IMR-90 (cell line): ENCODE data around the gene AUNIP. TPM values are rescaled to one million over a fixed set of nuclear protein-coding genes. Genes with fewer than 3 reads are reported as not detected.

Experiments used
- ATAC-seq: fragments of 200-7000 bp; cut with Tn5 transposase; 2 replicates; pipeline ENCODE4 v1.9.1; 2020; ENCODE audit warnings: low read depth, mild to moderate bottlenecking, moderate library complexity
- BruUV-seq: library from RNA; stranded (reverse); fragments of 400-500 nt; replicated peaks from 2 replicates; lab custom pipeline; 2021; lab: Mats Ljungman, UMichigan
- CTCF ChIA-PET: fragments of 300-600 bp; formaldehyde crosslinking; extraction: SDS; loops from one replicate; lab custom pipeline; 2021; ENCODE audit warnings: antibody characterized with exemption; lab: Yijun Ruan, JAX
- POLR2A ChIA-PET: fragments of 300-600 bp; sonication (Branson Sonifier 250); formaldehyde crosslinking; loops from one replicate; lab custom pipeline; 2022; ENCODE audit warnings: antibody characterized with exemption; ENCODE audit not compliant: unreplicated experiment; lab: Charles Lee
- DNase-seq: peaks from one replicate; pipeline ENCODE4 v3.0.0; 2013
- H2AFZ ChIP-seq: replicated peaks from 2 replicates; pipeline ENCODE3; 2013; ENCODE audit warnings: low read length, mild to moderate bottlenecking; ENCODE audit not compliant: poor library complexity
- H2AK5ac ChIP-seq: 2 replicates; pipeline ENCODE4 v1.6.1; 2013; ENCODE audit warnings: low read depth, low read length, inconsistent platforms
- H2AK9ac ChIP-seq: replicated peaks from 2 replicates; pipeline ENCODE3; 2013; ENCODE audit warnings: mild to moderate bottlenecking, low read depth, low read length, moderate library complexity; ENCODE audit not compliant: poor library complexity
- H2BK120ac ChIP-seq: 2 replicates; pipeline ENCODE4 v1.6.1; 2013; ENCODE audit warnings: low read depth, low read length, inconsistent platforms
- H2BK15ac ChIP-seq: 3 replicates; pipeline ENCODE4 v1.6.1; 2013; ENCODE audit warnings: low read depth, low read length, inconsistent platforms
- H2BK20ac ChIP-seq: 2 replicates; pipeline ENCODE4 v1.6.1; 2013; ENCODE audit warnings: low read depth, mild to moderate bottlenecking, inconsistent platforms, low read length, moderate library complexity
- H2BK5ac ChIP-seq: 2 replicates; pipeline ENCODE4 v1.6.1; 2013; ENCODE audit warnings: mild to moderate bottlenecking, low read depth, low read length, inconsistent platforms; ENCODE audit not compliant: poor library complexity, severe bottlenecking
- H3K14ac ChIP-seq: replicated peaks from 2 replicates; pipeline ENCODE4 v1.6.1; 2013; ENCODE audit warnings: low read depth, low read length, inconsistent platforms
- H3K18ac ChIP-seq: 2 replicates; pipeline ENCODE4 v1.6.1; 2013; ENCODE audit warnings: low read depth, low read length, control low read depth
- H3K23ac ChIP-seq: 2 replicates; pipeline ENCODE4 v1.6.1; 2013; ENCODE audit warnings: low read depth, low read length, inconsistent platforms
- H3K27ac ChIP-seq: 2 replicates; pipeline ENCODE4 v1.5.1; 2013; ENCODE audit warnings: mild to moderate bottlenecking, control low read depth, low read length; ENCODE audit not compliant: insufficient read depth
- H3K27me3 ChIP-seq: 2 replicates; pipeline ENCODE4 v1.6.1; 2013; ENCODE audit warnings: low read length; ENCODE audit not compliant: control insufficient read depth, insufficient read depth
- H3K36me3 ChIP-seq: 2 replicates; pipeline ENCODE4 v1.6.1; 2013; ENCODE audit warnings: low read length, mixed read lengths; ENCODE audit not compliant: control insufficient read depth, insufficient read depth
- H3K4ac ChIP-seq: 2 replicates; pipeline ENCODE4 v1.6.1; 2013; ENCODE audit warnings: low read depth, low read length, inconsistent platforms
- H3K4me1 ChIP-seq: 2 replicates; pipeline ENCODE4 v1.6.1; 2013; ENCODE audit warnings: low read length, mixed read lengths; ENCODE audit not compliant: control insufficient read depth, insufficient read depth
- H3K4me2 ChIP-seq: 2 replicates; pipeline ENCODE4 v1.6.1; 2013; ENCODE audit warnings: low read depth, mild to moderate bottlenecking, control low read depth, low read length, moderate library complexity
- H3K4me3 ChIP-seq: 2 replicates; pipeline ENCODE4 v1.5.1; 2013; ENCODE audit warnings: low read depth, mild to moderate bottlenecking, control low read depth, low read length, moderate library complexity; ENCODE audit not compliant: insufficient read depth
- H3K56ac ChIP-seq: 2 replicates; pipeline ENCODE4 v1.6.1; 2013; ENCODE audit warnings: low read length, inconsistent platforms; ENCODE audit not compliant: insufficient read depth; ENCODE audit errors: extremely low read depth
- H3K79me1 ChIP-seq, 2 experiments: 2 replicates each; pipeline ENCODE4 v1.6.1; 2013; ENCODE audit warnings: low read length in 2 of 2, inconsistent platforms in 1 of 2, low read depth in 1 of 2
- H3K9ac ChIP-seq: 2 replicates; pipeline ENCODE4 v1.6.1; 2013; ENCODE audit warnings: low read depth, low read length, control low read depth
- H3K9me1 ChIP-seq: 2 replicates; pipeline ENCODE4 v1.6.1; 2013; ENCODE audit warnings: low read length, inconsistent platforms; ENCODE audit not compliant: insufficient read depth
- H3K9me3 ChIP-seq: 2 replicates; pipeline ENCODE4 v1.6.1; 2013; ENCODE audit warnings: low read length; ENCODE audit not compliant: control insufficient read depth, insufficient read depth
- H4K20me1 ChIP-seq: 2 replicates; pipeline ENCODE4 v1.6.1; 2013; ENCODE audit warnings: low read length, inconsistent platforms; ENCODE audit not compliant: insufficient read depth
- H4K5ac ChIP-seq: 2 replicates; pipeline ENCODE4 v1.6.1; 2013; ENCODE audit warnings: mild to moderate bottlenecking, low read depth, low read length, control low read depth
- H4K8ac ChIP-seq, 2 experiments: 2 replicates each; pipeline ENCODE4 v1.6.1; 2013; ENCODE audit warnings: low read depth in 2 of 2, low read length in 2 of 2, control low read depth in 1 of 2, inconsistent platforms in 1 of 2
- H4K91ac ChIP-seq: 2 replicates; pipeline ENCODE4 v1.6.1; 2013; ENCODE audit warnings: low read depth, low read length, inconsistent platforms; ENCODE audit not compliant: insufficient read depth
- BHLHE40 ChIP-seq: fragments of 150-350 bp; IDR thresholded peaks from 2 replicates; pipeline ENCODE4 v1.6.1; 2016; ENCODE audit warnings: mild to moderate bottlenecking, low read depth, low read length
- CEBPB ChIP-seq: IDR thresholded peaks from 2 replicates; pipeline ENCODE4 v1.6.1; 2012; ENCODE audit warnings: low read depth, low read length, improper control_type of control experiment
- CHD1 ChIP-seq: IDR thresholded peaks from 2 replicates; pipeline ENCODE4 v1.6.1; 2012; ENCODE audit warnings: low read depth, low read length, improper control_type of control experiment
- CTCF ChIP-seq: conservative IDR thresholded peaks from 2 replicates; pipeline ENCODE4 v1.5.1; 2012; ENCODE audit warnings: mild to moderate bottlenecking, low read depth, low read length, improper control_type of control experiment
- ELK1 ChIP-seq: fragments of 150-350 bp; IDR thresholded peaks from 2 replicates; pipeline ENCODE4 v1.6.1; 2016; ENCODE audit warnings: low read depth, mild to moderate bottlenecking, low read length, moderate library complexity, borderline replicate concordance
- FOS ChIP-seq: fragments of 150-350 bp; IDR thresholded peaks from 2 replicates; pipeline ENCODE4 v1.6.1; 2016; ENCODE audit warnings: low read depth, low read length
- MAFK ChIP-seq: IDR thresholded peaks from 2 replicates; pipeline ENCODE4 v1.6.1; 2012; ENCODE audit warnings: low read depth, low read length, improper control_type of control experiment
- MAZ ChIP-seq: IDR thresholded peaks from 2 replicates; pipeline ENCODE4 v1.6.1; 2012; ENCODE audit warnings: low read depth, mild to moderate bottlenecking, low read length, improper control_type of control experiment, moderate library complexity, borderline replicate concordance
- MXI1 ChIP-seq: IDR thresholded peaks from 2 replicates; pipeline ENCODE4 v1.6.1; 2012; ENCODE audit warnings: low read depth, mild to moderate bottlenecking, low read length, moderate library complexity, borderline replicate concordance
- NFE2L2 ChIP-seq: fragments of 150-350 bp; IDR thresholded peaks from 2 replicates; pipeline ENCODE4 v1.6.1; 2016; ENCODE audit warnings: low read depth, mild to moderate bottlenecking, low read length
- POLR2A ChIP-seq: IDR thresholded peaks from 2 replicates; pipeline ENCODE4 v1.6.1; 2012; ENCODE audit warnings: mild to moderate bottlenecking, low read depth, low read length
- RAD21 ChIP-seq: IDR thresholded peaks from 2 replicates; pipeline ENCODE4 v1.6.1; 2012; ENCODE audit warnings: low read length, improper control_type of control experiment
- RCOR1 ChIP-seq: IDR thresholded peaks from 2 replicates; pipeline ENCODE4 v1.6.1; 2012; ENCODE audit warnings: mild to moderate bottlenecking, low read length, improper control_type of control experiment; ENCODE audit not compliant: insufficient replicate concordance
- RFX5 ChIP-seq: IDR thresholded peaks from 2 replicates; pipeline ENCODE4 v1.8.0; 2012; ENCODE audit warnings: low read depth, mild to moderate bottlenecking, low read length, moderate library complexity
- SMC3 ChIP-seq: fragments of 150-350 bp; IDR thresholded peaks from 2 replicates; pipeline ENCODE4 v1.6.1; 2016; ENCODE audit warnings: low read depth, mild to moderate bottlenecking, antibody characterized with exemption, low read length, moderate library complexity
- USF2 ChIP-seq: fragments of 150-350 bp; IDR thresholded peaks from 2 replicates; pipeline ENCODE4 v1.6.1; 2017; ENCODE audit warnings: mild to moderate bottlenecking, antibody characterized with exemption, low read length, low read depth
- WGBS, 2 experiments: methylation state at CpG; one replicate each; pipeline versions ENCODE4 v1.1.5 to v1.1.7; 2013; ENCODE audit warnings: missing lambda C conversion rate in 2 of 2; ENCODE audit not compliant: insufficient read length in 1 of 2; ENCODE audit errors: extremely low coverage in 2 of 2; 5-methylcytosine and 5-hydroxymethylcytosine counted together
- dilution Hi-C: fragments of 300-500 bp; cut with HindIII; formaldehyde crosslinking; loops from one replicate; pipeline ENCODE4 v1.14.3; 2018; ENCODE audit warnings: low sequenced_read_pairs; ENCODE audit not compliant: unreplicated experiment
- in situ Hi-C: fragments of 300-500 bp; cut with MboI; formaldehyde crosslinking; loops from 3 replicates; pipeline ENCODE4 v1.14.3; 2019; ENCODE audit warnings: low sequenced_read_pairs, inconsistent platforms, mixed read lengths
- intact Hi-C: fragments of 100-400 bp; cut with micrococcal nuclease; formaldehyde crosslinking; loops from 2 replicates; pipeline ENCODE4 v1.10.0; 2022
- polyA plus RNA-seq, 3 experiments: library from polyadenylated mRNA; depleted of rRNA; stranded (reverse); fragments of >200 nt; gene quantifications; 2 replicates each; pipeline ENCODE4 v1.2.3, GENCODE V29; 2012; ENCODE audit warnings: low replicate concordance in 1 of 3
- total RNA-seq: library from RNA; depleted of rRNA; stranded (reverse); fragments of >200 nt; gene quantifications from 2 replicates; pipeline ENCODE4 v1.2.3, GENCODE V29; 2012

Gene AUNIP
- total and polyA plus RNA-seq, 2 of the 4 experiments (the other 2 are of a cell fraction): 2.4 to 5.0 TPM

- 89% methylated on average over 3 of the region's 8 CpGs; no CpG with 5 or more reads in 1 of the 2 experiments for WGBS, 2 experiments
- CTCF ChIA-PET: interaction anchor here (1.0 to 1.6 kb wide), 2 partner anchors 99 to 185 kb away, joined by 3 read pairs; no protein-coding TSS in a partner anchor
- H2BK5ac ChIP-seq: no peak overlapping the region
Observed at GRCh38 chr1:25794325-25794724, 64.9 kb downstream of the AUNIP start.

More at GRCh38 chr1:25794325-25794724, 64.9 kb downstream of the AUNIP start:
- H3K18ac ChIP-seq: no peak overlapping the region
- BruUV-seq: no TSS peak
- no peak overlapping the region for H3K4me3 ChIP-seq
- no peak overlapping the region for H2AK9ac ChIP-seq
- H2BK20ac ChIP-seq: no peak overlapping the region
- H4K8ac ChIP-seq: no peak overlapping the region
- DNase-seq (no peak), ATAC-seq (no peak)
- no peak overlapping the region for H3K23ac ChIP-seq
- TF ChIP-seq CEBPB: no peak
- TF ChIP-seq MXI1: no peak
- no peak for TF ChIP-seq MAZ
- TF ChIP-seq USF2: no peak
- TF ChIP-seq FOS: no peak
- TF ChIP-seq MAFK: no peak
- TF ChIP-seq ELK1: no peak
- TF ChIP-seq RAD21: no peak
- no peak for TF ChIP-seq CTCF
- TF ChIP-seq BHLHE40: no peak
- TF ChIP-seq CHD1: no peak
- no peak for TF ChIP-seq RCOR1
- TF ChIP-seq RFX5: no peak
- TF ChIP-seq NFE2L2: no peak
- TF ChIP-seq SMC3: no peak
- no peak for TF ChIP-seq POLR2A
- H3K4me1 ChIP-seq: peaks cover 3% of the 10 kb centered on the region
- POLR2A ChIA-PET: no interaction called here
- in situ Hi-C loops: loop anchor here (5.0 kb wide), 1 partner anchor 182 kb away; no protein-coding TSS in a partner anchor
- H3K27me3 ChIP-seq: no peaks in the 10 kb centered on the region
- no peaks in the 10 kb centered on the region for H3K9me3 ChIP-seq
- no peak overlapping the region for H2AK5ac ChIP-seq
- H3K36me3 ChIP-seq: no peaks in the 10 kb centered on the region; the same call in 1 of the 2 replicates
- no peaks in the 10 kb centered on the region for H3K79me1 ChIP-seq
- no peaks in the 10 kb centered on the region for H4K20me1 ChIP-seq
- no peak overlapping the region for H3K14ac ChIP-seq
- dilution Hi-C loops: no loop called here
- no peak overlapping the region for H3K56ac ChIP-seq
- no peak overlapping the region for H4K91ac ChIP-seq
- H3K27ac ChIP-seq: no peak overlapping the region
- no peak overlapping the region for H2AFZ ChIP-seq
- no peak overlapping the region for H3K4ac ChIP-seq
- no peak overlapping the region for H2BK15ac ChIP-seq
- H3K9me1 ChIP-seq: no peaks in the 10 kb centered on the region
- intact Hi-C loops: no loop called here
- no peak overlapping the region for H4K5ac ChIP-seq
- no peak overlapping the region for H2BK120ac ChIP-seq
- no peak overlapping the region for H3K9ac ChIP-seq
- no peak overlapping the region for H3K4me2 ChIP-seq
